Liver (tissue), 9 donors: ENCODE results near the gene SLC9A2. TPM values are rescaled to one million over a fixed set of nuclear protein-coding genes. Genes with fewer than 3 reads are reported as not detected.

Source experiments
- DNase-seq: peaks from one replicate; pipeline ENCODE4 v3.0.0-alpha.2; 2017; ENCODE audit warnings: low spot score
- H3K27ac ChIP-seq, 2 donors: one replicate each; pipeline ENCODE4 v1.7.0; 2013; ENCODE audit warnings: inconsistent platforms in 2 of 2, low read length in 2 of 2, control low read depth in 1 of 2, low read depth in 1 of 2, mild to moderate bottlenecking in 1 of 2
- H3K27me3 ChIP-seq, 4 donors: one replicate each; pipeline versions ENCODE4 v1.6.1 to v1.7.0; 2013; ENCODE audit warnings: low read length in 3 of 4, inconsistent platforms in 1 of 4, mild to moderate bottlenecking in 1 of 4, moderate library complexity in 1 of 4; ENCODE audit not compliant: control insufficient read depth in 4 of 4, insufficient read depth in 4 of 4
- H3K36me3 ChIP-seq, 4 donors: one replicate each; pipeline versions ENCODE4 v1.6.1 to v1.7.0; 2013; ENCODE audit warnings: low read length in 3 of 4, mild to moderate bottlenecking in 3 of 4, low read depth in 1 of 4, moderate library complexity in 1 of 4; ENCODE audit not compliant: control insufficient read depth in 4 of 4, insufficient read depth in 3 of 4
- H3K4me1 ChIP-seq, 4 donors: one replicate each; pipeline versions ENCODE4 v1.6.1 to v1.7.0; 2013; ENCODE audit warnings: low read length in 3 of 4, mild to moderate bottlenecking in 3 of 4, moderate library complexity in 1 of 4; ENCODE audit not compliant: control insufficient read depth in 4 of 4, insufficient read depth in 4 of 4
- H3K4me3 ChIP-seq, 3 donors: one replicate each; pipeline versions ENCODE4 v1.6.1 to v1.7.0; 2013; ENCODE audit warnings: low read length in 3 of 3, control low read depth in 1 of 3, low read depth in 1 of 3, mild to moderate bottlenecking in 1 of 3
- H3K9ac ChIP-seq, 2 donors: one replicate each; pipeline ENCODE4 v1.7.0; 2013; ENCODE audit warnings: low read length in 2 of 2, mild to moderate bottlenecking in 2 of 2, moderate library complexity in 2 of 2, control low read depth in 1 of 2, low read depth in 1 of 2
- H3K9me3 ChIP-seq, 4 donors: one replicate each; pipeline versions ENCODE4 v1.6.1 to v1.7.0; 2013; ENCODE audit warnings: low read length in 3 of 4; ENCODE audit not compliant: control insufficient read depth in 4 of 4
- ATF3 ChIP-seq: IDR thresholded peaks from 2 replicates; pipeline ENCODE4 v1.6.1; 2016; ENCODE audit warnings: antibody characterized with exemption
- CTCF ChIP-seq: fragments of 150-350 bp; IDR thresholded peaks from 2 replicates; pipeline ENCODE4 v1.5.1; 2017; ENCODE audit warnings: improper control_type of control experiment, low read depth, low read length; ENCODE audit not compliant: missing input control
- EGR1 ChIP-seq, 2 donors: IDR thresholded peaks; 2 replicates each; pipeline ENCODE4 v1.6.1; 2016 to 2018; ENCODE audit warnings: antibody characterized with exemption in 2 of 2, low read depth in 2 of 2
- FOXA1 ChIP-seq: IDR thresholded peaks from 2 replicates; pipeline ENCODE4 v1.6.1; 2016; ENCODE audit warnings: antibody characterized with exemption
- GABPA ChIP-seq, 2 donors: IDR thresholded peaks in 1 of 2; conservative IDR thresholded peaks in 1 of 2; 2 replicates each; pipeline ENCODE4 v1.6.1; 2016; ENCODE audit warnings: antibody characterized with exemption in 2 of 2, mild to moderate bottlenecking in 1 of 2, moderate library complexity in 1 of 2
- HNF4A ChIP-seq, 2 donors: conservative IDR thresholded peaks; 2 replicates each; pipeline ENCODE4 v1.6.1; 2016; ENCODE audit warnings: antibody characterized with exemption in 2 of 2, mild to moderate bottlenecking in 2 of 2
- HNF4G ChIP-seq: IDR thresholded peaks from 2 replicates; pipeline ENCODE4 v1.6.1; 2016; ENCODE audit warnings: antibody characterized with exemption
- JUND ChIP-seq, 2 donors: IDR thresholded peaks; 2 replicates each; pipeline ENCODE4 v1.6.1; 2016; ENCODE audit warnings: antibody characterized with exemption in 2 of 2
- MAX ChIP-seq: IDR thresholded peaks from 2 replicates; pipeline ENCODE4 v1.6.1; 2016; ENCODE audit warnings: antibody characterized with exemption
- NR2F2 ChIP-seq: IDR thresholded peaks from 2 replicates; pipeline ENCODE4 v1.6.1; 2016; ENCODE audit warnings: antibody characterized with exemption
- RAD21 ChIP-seq, 2 donors: IDR thresholded peaks; 2 replicates each; pipeline ENCODE4 v1.6.1; 2016; ENCODE audit warnings: antibody characterized with exemption in 2 of 2, mild to moderate bottlenecking in 2 of 2
- REST ChIP-seq: IDR thresholded peaks from 2 replicates; pipeline ENCODE4 v1.6.1; 2016; ENCODE audit warnings: antibody characterized with exemption, mild to moderate bottlenecking
- RXRA ChIP-seq, 2 donors: IDR thresholded peaks; 2 replicates each; pipeline ENCODE4 v1.6.1; 2017 to 2018; ENCODE audit warnings: antibody characterized with exemption in 2 of 2, mild to moderate bottlenecking in 1 of 2
- SP1 ChIP-seq: IDR thresholded peaks from 2 replicates; pipeline ENCODE4 v1.6.1; 2018; ENCODE audit warnings: antibody characterized with exemption, mild to moderate bottlenecking
- TAF1 ChIP-seq: conservative IDR thresholded peaks from 2 replicates; pipeline ENCODE4 v1.6.1; 2016; ENCODE audit warnings: antibody characterized with exemption, mild to moderate bottlenecking
- YY1 ChIP-seq: IDR thresholded peaks from 2 replicates; pipeline ENCODE4 v1.6.1; 2016; ENCODE audit warnings: antibody characterized with exemption, mild to moderate bottlenecking
- ZBTB33 ChIP-seq: IDR thresholded peaks from 2 replicates; pipeline ENCODE4 v1.6.1; 2016; ENCODE audit warnings: antibody characterized with exemption
- WGBS: extraction: QIAGEN DNeasy Blood & Tissue Kit; methylation state at CpG from one replicate; pipeline ENCODE4 v1.1.7; 2013; 5-methylcytosine and 5-hydroxymethylcytosine counted together
- polyA plus RNA-seq, 2 donors: library from polyadenylated mRNA; stranded (reverse) in 1 of 2; unstranded in 1 of 2; fragments of 200-250 nt in 1 of 2; fragments of >200 nt in 1 of 2; fragmentation: Nextera tagmentation in 1 of 2; extraction: Ambion mirVana in 1 of 2; gene quantifications; one replicate each; pipeline versions ENCODE4 v1.2.1 to v1.2.3, GENCODE V29; 2013 to 2015
- total RNA-seq, 2 donors: library from RNA; depleted of rRNA; stranded (reverse); fragments of >200 nt; gene quantifications; one replicate each; pipeline ENCODE4 v1.2.3, GENCODE V29; 2014
- donor health status: healthy.
- donor health status: healthy.
- donor health status: healthy.
- donor health status: healthy.
- donor health status: healthy.

SLC9A2 gene
- total and polyA plus RNA-seq, 4 donors = under 0.01 to 0.05 (median 0.01) TPM; not detected in 1

GRCh38 chr2:102597788-102598187 is 21.6 kb upstream of the SLC9A2 start (continued):
- TF ChIP-seq ATF3 (no peak), RXRA (IDR thresholded peaks at IDR 0.05) (no peak), SP1 (no peak), HNF4A (conservative IDR thresholded peaks at IDR 0.05) (no peak), RAD21 (IDR thresholded peaks at IDR 0.05) (no peak)

GRCh38 chr2:102599486-102599885 is 19.9 kb upstream of the SLC9A2 start:
- no peak for DNase-seq
- TF ChIP-seq TAF1 = no peak
- Histone ChIP-seq H3K27me3 (peaks cover 0 to 2% (median 0%) of the 10 kb centered on the region in 4 donors), H3K27ac (no peak overlapping the region), H3K4me3 (no peak overlapping the region), H3K9ac (no peak overlapping the region), H3K9me3 (no peaks in the 10 kb centered on the region), H3K4me1 (no peaks in the 10 kb centered on the region), H3K36me3 (no peaks in the 10 kb centered on the region)
- 73% methylated on average over 6 of the region's 6 CpGs for WGBS

- no peak for TF ChIP-seq HNF4G
- TF ChIP-seq RAD21 (IDR thresholded peaks at IDR 0.05) = no peak
- no peak for TF ChIP-seq TAF1
- no peak for TF ChIP-seq FOXA1
- no peak for TF ChIP-seq EGR1 (IDR thresholded peaks at IDR 0.05; ENCODE audit: low read depth in 2 of 2)
- no peak for TF ChIP-seq NR2F2
- no peak for TF ChIP-seq JUND (IDR thresholded peaks at IDR 0.05)
- no peak for TF ChIP-seq YY1
- TF ChIP-seq HNF4A (conservative IDR thresholded peaks at IDR 0.05) = no peak
- no peak for TF ChIP-seq MAX
- TF ChIP-seq RXRA (IDR thresholded peaks at IDR 0.05) = no peak
- no peak for TF ChIP-seq REST
- TF ChIP-seq CTCF = no peak
- no peak for TF ChIP-seq GABPA (IDR thresholded peaks at IDR 0.05 in 1 of 2, conservative IDR thresholded peaks at IDR 0.05 in 1 of 2)
- TF ChIP-seq SP1 = no peak
- TF ChIP-seq ATF3 = no peak
- no peak for TF ChIP-seq ZBTB33
- Histone ChIP-seq H3K4me1 (no peaks in the 10 kb centered on the region), H3K27me3 (peaks cover 0 to 2% (median 0%) of the 10 kb centered on the region in 4 donors), H3K4me3 (no peak overlapping the region), H3K9ac (no peak overlapping the region), H3K36me3 (no peaks in the 10 kb centered on the region), H3K9me3 (no peaks in the 10 kb centered on the region), H3K27ac (no peak overlapping the region)
- DNase-seq = no peak
- WGBS = 89% methylated on average over 2 of the region's 2 CpGs
Measured at GRCh38 chr2:102601730-102602129, 17.6 kb upstream of the SLC9A2 start.
